Bronchial epithelial cell (primary cell): ENCODE measurements around the gene QPCT. TPM values are rescaled to one million over a fixed set of nuclear protein-coding genes. Genes with fewer than 3 reads are reported as not detected.

Experiments used
- DNase-seq: peaks from one replicate; pipeline ENCODE4 v3.0.0-alpha.2; 2010; ENCODE audit warnings: low read depth
- FAIRE-seq: peaks from 2 replicates; lab custom pipeline; 2011; peaks lifted over from hg19 to GRCh38; lab: Jason Lieb, UNC
- H3K27me3 ChIP-seq: 2 replicates; pipeline ENCODE4 v1.5.1; 2011; ENCODE audit warnings: low read length; ENCODE audit not compliant: control insufficient read depth, insufficient read depth
- H3K36me3 ChIP-seq: 2 replicates; pipeline ENCODE4 v1.5.1; 2011; ENCODE audit warnings: low read length; ENCODE audit not compliant: control insufficient read depth, insufficient read depth
- H3K4me3 ChIP-seq: 2 replicates; pipeline ENCODE4 v1.5.1; 2011; ENCODE audit warnings: mild to moderate bottlenecking, low read depth, low read length, control low read depth
- CTCF ChIP-seq: IDR thresholded peaks from 2 replicates; pipeline ENCODE4 v1.5.1; 2011; ENCODE audit warnings: mild to moderate bottlenecking, moderate library complexity, low read length, control low read depth, inconsistent platforms; ENCODE audit not compliant: insufficient read depth, severe bottlenecking
- total RNA-seq: library from RNA; depleted of rRNA; stranded (reverse); fragments of >200 nt; gene quantifications from 2 replicates; pipeline ENCODE4 v1.2.1, GENCODE V29; 2014

Gene QPCT
- total RNA-seq, 1 donor from 2014 or later: 7.6 TPM

DNA sequence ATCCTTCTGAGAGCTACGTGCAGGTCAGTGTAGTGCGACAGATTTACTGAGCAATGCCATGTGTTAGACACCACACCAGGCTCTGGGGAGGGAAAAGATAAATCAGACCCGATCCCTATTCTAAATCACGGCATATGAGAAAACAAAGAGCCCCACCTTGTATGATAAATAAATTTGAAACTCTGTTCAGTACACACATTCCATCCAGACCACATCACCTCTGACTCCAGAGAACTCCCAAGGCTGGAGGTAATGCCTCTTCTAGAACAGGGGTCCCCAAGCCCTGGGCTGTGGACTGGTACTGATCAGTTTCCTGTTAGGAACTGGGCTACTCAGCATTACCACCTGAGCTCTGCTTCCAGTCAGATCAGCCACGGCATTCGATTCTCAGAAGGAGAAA, 77.3 kb downstream of the QPCT start:
- DNase-seq (peak; percentile 29), FAIRE-seq (no peak)
- Histone ChIP-seq H3K4me3 (no peak overlapping the region), H3K36me3 (no peaks in the 10 kb centered on the region), H3K27me3 (no peaks in the 10 kb centered on the region)
- TF ChIP-seq CTCF: no peak

DNA sequence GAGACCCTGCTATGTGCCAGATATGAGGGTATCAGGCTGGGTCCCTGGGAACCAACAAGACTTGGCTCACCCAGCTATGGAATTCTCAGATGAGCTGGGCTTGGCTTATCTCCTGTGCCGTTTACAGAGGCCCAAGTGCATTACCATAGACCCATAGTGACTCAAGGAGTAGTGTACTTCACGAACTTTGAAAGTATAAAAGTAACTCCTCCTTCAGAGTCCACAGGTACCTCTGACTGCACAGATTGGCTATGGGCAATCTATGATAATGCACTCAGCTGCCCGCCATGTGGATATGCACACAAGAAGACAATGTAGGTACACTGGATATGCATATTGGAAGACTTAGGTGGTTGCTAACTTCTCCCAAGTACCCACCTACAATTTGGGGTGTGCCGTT, 78.4 kb downstream of the QPCT start:
- FAIRE-seq (no peak), DNase-seq (no peak)
- Histone ChIP-seq H3K36me3 (no peaks in the 10 kb centered on the region), H3K27me3 (no peaks in the 10 kb centered on the region), H3K4me3 (no peak overlapping the region)
- TF ChIP-seq CTCF: no peak

Other genes starting within 250 kb of the QPCT start
- gene EIF2AK2, start 187.7 kb upstream of the QPCT start, total RNA-seq: 10.5 and 11.1 TPM in 2 replicates
- not detected in 2 replicates for gene SULT6B1, start 156.0 kb upstream of the QPCT start, total RNA-seq
- gene CEBPZOS, start 148.1 kb upstream of the QPCT start, total RNA-seq: 7.6 and 16.3 TPM in 2 replicates
- gene CEBPZ, start 113.0 kb upstream of the QPCT start, total RNA-seq: 53.5 and 62.9 TPM in 2 replicates
- gene NDUFAF7, start 113.0 kb upstream of the QPCT start, total RNA-seq: 15.5 and 17.9 TPM in 2 replicates
- gene PRKD3, start 19.8 kb upstream of the QPCT start, total RNA-seq: 19.5 and 22.5 TPM in 2 replicates